HG02759 (cell line): ENCODE measurements around the gene GCAT.

ENCODE experiments used
- ATAC-seq: cut with Tn5 transposase; IDR thresholded peaks from one replicate; pipeline ENCODE4 v1.9.1; 2021; ENCODE audit warnings: mild to moderate bottlenecking, moderate library complexity; ENCODE audit not compliant: unreplicated experiment

Gene GCAT

DNA sequence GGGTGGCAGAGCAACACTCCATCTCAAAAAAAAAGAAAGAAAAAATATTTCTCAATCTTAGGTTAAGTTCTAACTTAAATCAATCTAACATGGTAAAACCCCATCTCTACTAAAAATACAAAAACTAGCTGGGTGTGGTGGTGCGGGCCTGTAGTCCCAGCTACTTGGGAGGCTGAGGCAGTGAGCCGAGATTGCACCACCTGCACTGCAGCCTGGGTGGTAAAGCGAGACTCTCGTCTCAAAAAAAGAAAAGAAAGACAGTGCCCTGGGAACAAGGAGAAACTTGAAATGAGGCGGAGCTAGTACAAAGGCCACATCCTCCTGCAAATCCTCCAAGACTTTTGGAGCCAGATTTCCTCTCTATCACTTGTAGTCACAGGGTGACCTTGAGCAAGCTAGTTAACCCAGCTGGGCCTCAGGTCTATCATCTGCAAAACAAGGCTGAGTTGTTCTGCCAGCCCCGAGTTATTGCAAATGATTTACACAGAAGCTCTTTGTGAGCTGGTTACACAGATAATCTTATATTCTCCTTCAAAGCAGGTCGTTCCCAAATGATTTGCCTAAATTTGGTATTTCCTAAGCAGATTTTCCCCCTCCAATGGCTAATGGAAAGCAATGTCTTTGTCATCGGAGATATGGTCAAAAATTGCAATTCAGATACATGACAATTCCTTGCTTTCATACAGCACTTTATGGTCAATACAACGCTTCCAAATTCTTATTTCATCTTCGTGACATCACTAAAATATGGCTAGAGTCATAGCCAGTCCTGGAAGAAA is 34.5 kb downstream of the GCAT start:
- no peak for ATAC-seq

- ATAC-seq = peak; percentile 52
Measured at GRCh38 chr22:37843741-37844089, 36.0 kb downstream of the GCAT start.

- no peak for ATAC-seq
Measured at GRCh38 chr22:37844904-37845329, 37.2 kb downstream of the GCAT start.

GRCh38 chr22:37846433-37846832 is 38.7 kb downstream of the GCAT start:
- no peak for ATAC-seq

- ATAC-seq = no peak
Measured at GRCh38 chr22:37848587-37849088, 40.9 kb downstream of the GCAT start.

- ATAC-seq = peak; percentile 70
Measured at GRCh38 chr22:37849089-37849751, 41.5 kb downstream of the GCAT start, which contains the start of gene EIF3L. TSS of gene EIF3L (plus strand) at chr22:37849419. CDS start at chr22:37849450, 31 bp downstream.

- no peak for ATAC-seq
Measured at GRCh38 chr22:37850801-37851200, 43.1 kb downstream of the GCAT start.

GRCh38 chr22:37852418-37852817 is 44.7 kb downstream of the GCAT start:
- no peak for ATAC-seq

GRCh38 chr22:37854946-37855345 is 47.2 kb downstream of the GCAT start:
- no peak for ATAC-seq

DNA sequence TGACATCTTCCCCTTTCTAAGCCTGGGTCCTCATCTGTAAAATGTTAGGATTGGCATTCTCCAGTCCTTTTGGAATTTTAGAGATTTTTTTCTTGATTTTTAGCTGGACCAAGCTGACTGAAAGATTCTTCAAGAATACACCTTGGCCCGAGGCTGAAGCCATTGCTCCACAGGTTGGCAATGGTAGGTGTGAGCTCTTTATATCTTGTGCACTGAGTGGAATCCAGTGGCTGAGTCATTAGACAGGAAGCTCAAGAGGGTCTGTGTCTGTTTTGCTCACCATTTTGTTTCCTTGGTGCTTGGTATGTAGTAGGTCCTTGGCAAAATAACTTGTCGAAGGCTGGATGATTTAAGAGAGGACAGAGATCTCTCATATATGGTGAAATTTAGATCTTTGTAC is 47.7 kb downstream of the GCAT start:
- no peak for ATAC-seq

- ATAC-seq = no peak
Measured at GRCh38 chr22:37860796-37861421, 53.2 kb downstream of the GCAT start.

- ATAC-seq = no peak
Measured at GRCh38 chr22:37862570-37863325, 55.0 kb downstream of the GCAT start.

DNA sequence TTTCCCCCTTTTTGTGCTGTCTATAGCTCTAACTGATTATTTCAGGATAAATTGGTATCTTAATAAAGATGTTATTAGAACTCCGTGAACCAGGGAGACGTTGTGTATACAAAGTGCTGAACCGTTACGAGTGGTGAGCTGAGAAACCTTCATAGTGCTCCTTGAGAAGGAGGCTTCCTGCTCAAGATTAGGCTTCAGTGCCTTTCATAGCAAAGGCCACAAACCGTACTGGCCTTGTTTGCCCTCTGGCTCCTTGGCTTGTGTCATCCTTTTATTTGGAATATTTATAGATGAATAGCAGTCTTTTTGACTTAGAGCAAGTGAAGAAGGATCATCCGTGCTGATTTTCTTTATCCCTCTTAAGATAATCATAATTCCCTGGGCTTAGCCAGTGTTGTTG is 57.8 kb downstream of the GCAT start:
- ATAC-seq = no peak
